GM12872 (cell line): Measurements from ENCODE around the gene PPARGC1A.

Experiments used
- CTCF ChIP-seq: IDR thresholded peaks from 3 replicates; pipeline ENCODE4 v1.5.1; 2011; ENCODE audit warnings: low read depth, mild to moderate bottlenecking, low read length, moderate library complexity; ENCODE audit not compliant: insufficient read depth

PPARGC1A gene

DNA sequence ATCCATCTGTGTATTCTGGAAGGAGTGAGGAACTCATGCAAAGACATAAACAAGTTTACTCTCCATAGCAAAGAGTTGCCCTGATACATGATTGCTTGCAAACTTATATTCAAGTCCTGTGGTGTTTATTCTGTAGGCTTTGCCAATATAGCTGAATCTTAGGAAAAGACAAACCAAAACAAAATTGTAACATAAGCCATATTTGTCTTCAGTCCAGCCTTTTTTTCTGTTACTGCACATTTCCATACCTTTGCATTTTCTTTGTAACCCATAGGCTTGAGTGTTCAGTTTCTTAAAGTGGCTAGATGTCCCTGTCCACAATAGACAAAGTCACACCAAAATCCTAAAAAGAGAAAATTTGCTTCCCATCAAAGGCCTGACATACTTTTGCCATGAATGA, 120.4 kb downstream of the PPARGC1A start:
- no peak for TF ChIP-seq CTCF

- TF ChIP-seq CTCF: no peak
Observed at GRCh38 chr4:23768541-23768940, 121.3 kb downstream of the PPARGC1A start.

DNA sequence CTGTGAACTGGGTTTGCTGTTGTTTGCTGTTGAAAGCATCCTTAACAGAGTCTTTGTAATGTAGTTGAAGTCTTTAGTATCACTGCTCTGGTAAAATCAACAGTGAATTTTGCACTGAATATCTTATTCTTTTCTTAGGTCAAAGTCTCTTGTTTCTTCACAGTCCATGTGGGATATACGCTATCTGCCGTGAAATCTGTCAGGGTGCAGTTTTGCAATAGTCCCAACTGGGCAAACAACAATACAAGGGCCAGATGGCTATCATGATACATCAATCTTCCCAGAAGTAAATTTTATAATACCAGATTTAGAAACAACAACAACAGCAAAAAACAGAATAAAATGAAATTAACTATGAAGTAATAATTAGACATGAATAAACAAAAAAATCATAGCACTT, 123.5 kb downstream of the PPARGC1A start:
- TF ChIP-seq CTCF: no peak

DNA sequence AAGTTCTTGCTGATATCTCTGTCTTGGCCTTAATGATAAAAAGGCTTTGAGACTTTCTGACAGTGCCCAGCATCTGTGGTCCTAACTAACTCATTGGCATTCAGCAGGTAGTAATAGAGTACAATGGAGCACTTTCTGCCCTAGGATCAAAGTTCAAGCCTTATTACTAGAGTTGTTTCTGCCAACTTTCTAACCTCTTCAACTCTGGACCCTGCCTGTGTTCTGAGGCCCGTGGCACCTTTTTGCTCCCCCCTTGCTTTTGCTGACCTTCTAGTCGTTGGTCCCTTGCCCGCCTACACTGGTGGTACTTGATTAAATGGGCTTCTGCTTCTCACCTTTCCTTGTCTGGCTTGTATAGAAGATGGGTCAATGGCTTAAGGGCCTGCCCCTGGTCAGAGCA, 126.3 kb downstream of the PPARGC1A start:
- no peak for TF ChIP-seq CTCF

DNA sequence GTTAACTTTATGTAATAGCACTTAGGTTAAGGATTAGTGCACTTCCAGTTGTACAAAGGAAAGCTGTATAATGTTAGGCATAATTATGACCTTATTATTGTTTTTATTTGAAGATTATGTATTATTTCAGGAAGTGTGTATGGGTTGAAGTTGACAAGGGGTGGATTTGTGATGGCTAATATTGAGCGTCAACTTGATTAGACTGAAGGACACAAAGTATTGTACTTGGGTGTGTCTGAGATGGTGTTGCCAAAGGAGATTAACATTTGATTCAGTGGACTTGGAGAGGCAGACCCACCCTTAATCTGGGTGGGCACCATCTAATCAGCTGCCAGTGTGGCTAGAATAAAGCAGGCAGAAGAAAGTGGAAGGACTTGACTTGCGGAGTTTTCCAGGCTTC, 127.3 kb downstream of the PPARGC1A start:
- no peak for TF ChIP-seq CTCF

- TF ChIP-seq CTCF: no peak
Observed at GRCh38 chr4:23759066-23759465, 130.8 kb downstream of the PPARGC1A start.

GRCh38 chr4:23754688-23755087, 135.2 kb downstream of the PPARGC1A start:
- TF ChIP-seq CTCF: no peak

- no peak for TF ChIP-seq CTCF
Observed at GRCh38 chr4:23750125-23750524, 139.7 kb downstream of the PPARGC1A start.
